ENCODE data around the gene NMBR. TPM values are rescaled to one million over a fixed set of nuclear protein-coding genes. Genes with fewer than 3 reads are reported as not detected.

The NMBR gene
- 0.26 TPM in 1 of 2 replicates, not detected in the other for total RNA-seq

DNA sequence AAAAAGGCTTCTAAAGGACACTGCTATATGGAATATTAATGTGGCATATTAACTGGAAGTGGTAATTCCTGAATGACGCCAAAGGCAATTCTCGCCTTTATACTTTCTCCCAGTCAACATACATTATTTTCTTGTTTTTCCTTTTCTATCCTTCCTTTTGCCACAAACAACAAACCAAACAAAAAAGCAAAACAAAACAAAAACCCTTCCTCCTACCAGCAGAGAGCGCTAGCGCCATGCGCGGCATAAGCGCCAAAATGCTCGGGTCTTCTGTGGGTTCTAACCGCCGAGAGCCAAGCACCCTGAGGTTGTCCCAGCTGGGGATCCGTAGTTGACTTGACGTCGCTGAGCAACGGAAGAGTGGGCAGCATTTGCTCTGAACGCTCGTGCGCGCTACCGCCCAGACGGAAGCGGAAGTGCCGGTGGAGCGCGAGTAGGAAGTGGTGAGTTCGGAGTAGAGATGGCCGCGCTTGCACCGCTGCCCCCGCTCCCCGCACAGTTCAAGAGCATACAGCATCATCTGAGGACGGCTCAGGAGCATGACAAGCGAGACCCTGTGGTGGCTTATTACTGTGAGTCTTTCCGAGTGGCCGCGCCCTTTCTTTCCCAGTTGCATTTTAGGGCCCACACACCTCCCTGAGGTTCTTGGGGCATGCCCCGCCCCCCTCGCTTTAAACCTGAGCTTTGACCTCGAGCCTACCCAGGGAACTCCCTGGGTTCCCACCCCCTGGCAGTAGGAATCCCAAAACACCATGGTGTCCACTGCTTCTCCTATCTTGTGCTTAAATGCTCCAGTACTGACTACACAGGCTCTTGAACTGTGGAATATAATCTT is at the start of gene NMBR, which contains the start of gene VTA1:
NMBR (minus strand) TSS at position 295 of the 835 bp plus-strand sequence. CDS start 58,464 bp downstream, outside the sequence.
VTA1 (plus strand) TSS at position 436 of the 835 bp plus-strand sequence; CDS start at position 461, 25 bp downstream.

DNA sequence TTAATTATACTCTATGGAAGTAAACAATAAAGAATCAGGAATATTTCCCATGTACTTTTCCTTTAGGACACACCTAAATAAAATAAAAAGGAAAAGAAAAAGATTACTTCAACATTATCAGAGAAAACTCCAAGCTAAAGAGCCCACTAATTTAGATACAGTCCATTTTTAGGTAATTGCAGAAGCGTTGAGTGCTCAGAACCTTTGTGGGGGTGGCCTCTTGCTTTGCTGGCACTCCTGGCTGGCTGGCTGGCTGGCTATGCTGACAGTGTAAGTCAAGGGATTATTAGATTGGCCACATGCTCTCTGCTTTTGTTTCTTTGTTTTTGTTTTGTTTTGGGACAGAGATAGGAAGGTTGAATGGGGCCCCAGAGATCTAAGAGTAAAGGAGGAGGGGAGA is 14.3 kb downstream of the NMBR start, which contains the start of gene GJE1:
GJE1 (plus strand) TSS at position 301 of the 400 bp plus-strand sequence. CDS start 234 bp downstream, outside the sequence.

Other genes starting within 250 kb of the NMBR start
- gene GJE1, start 14.2 kb downstream of the NMBR start, total RNA-seq: not detected in 2 replicates
- 19.4 and 27.6 TPM in 2 replicates for gene VTA1, start 141 bp upstream of the NMBR start, total RNA-seq
- under 0.01 and 0.32 TPM in 2 replicates for gene ADGRG6, start 154.9 kb upstream of the NMBR start, total RNA-seq

All from bronchial smooth muscle cell (primary cell).